ENCODE data around the gene FOLR2.
"Not testable (repeated sequence)": the region's sequence is repeated elsewhere in the genome, so short reads cannot be mapped to it uniquely, and the experiment has no call there.

The FOLR2 gene

DNA sequence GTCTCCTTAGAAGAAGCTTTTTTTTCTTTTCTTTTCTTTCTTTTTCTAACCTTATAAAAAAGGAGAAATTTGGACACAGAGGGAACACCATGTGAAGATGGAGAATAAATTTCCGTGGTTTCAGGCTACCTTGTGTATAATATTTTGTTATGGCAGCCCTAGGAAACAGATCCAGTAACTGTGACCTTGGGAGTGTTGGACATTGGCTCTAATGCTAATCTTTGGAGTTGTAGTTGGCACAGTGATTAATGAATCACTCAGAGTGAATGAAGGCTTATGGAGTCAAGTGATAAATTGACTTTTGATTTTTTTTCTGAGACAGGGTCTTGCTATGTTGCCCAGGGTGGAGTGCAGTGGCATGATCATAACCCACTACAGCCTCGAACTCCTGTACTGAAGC lies 42.9 kb downstream of the FOLR2 start:
- H3K9me3 ChIP-seq, result no peaks in the 10 kb centered on the region
- no peak for DNase-seq
- no peak overlapping the region for H3K27ac ChIP-seq
- intact Hi-C loops (cut with DNase I; ENCODE audit: low total_unique reads), result no loop called here
- peaks cover 0 to 18% of the 10 kb centered on the region in 2 donors for H3K27me3 ChIP-seq
- H3K4me1 ChIP-seq, result no peaks in the 10 kb centered on the region
- no peaks in the 10 kb centered on the region for H3K36me3 ChIP-seq
- no peak overlapping the region for H3K4me3 ChIP-seq
- TF ChIP-seq, protein P1, sequence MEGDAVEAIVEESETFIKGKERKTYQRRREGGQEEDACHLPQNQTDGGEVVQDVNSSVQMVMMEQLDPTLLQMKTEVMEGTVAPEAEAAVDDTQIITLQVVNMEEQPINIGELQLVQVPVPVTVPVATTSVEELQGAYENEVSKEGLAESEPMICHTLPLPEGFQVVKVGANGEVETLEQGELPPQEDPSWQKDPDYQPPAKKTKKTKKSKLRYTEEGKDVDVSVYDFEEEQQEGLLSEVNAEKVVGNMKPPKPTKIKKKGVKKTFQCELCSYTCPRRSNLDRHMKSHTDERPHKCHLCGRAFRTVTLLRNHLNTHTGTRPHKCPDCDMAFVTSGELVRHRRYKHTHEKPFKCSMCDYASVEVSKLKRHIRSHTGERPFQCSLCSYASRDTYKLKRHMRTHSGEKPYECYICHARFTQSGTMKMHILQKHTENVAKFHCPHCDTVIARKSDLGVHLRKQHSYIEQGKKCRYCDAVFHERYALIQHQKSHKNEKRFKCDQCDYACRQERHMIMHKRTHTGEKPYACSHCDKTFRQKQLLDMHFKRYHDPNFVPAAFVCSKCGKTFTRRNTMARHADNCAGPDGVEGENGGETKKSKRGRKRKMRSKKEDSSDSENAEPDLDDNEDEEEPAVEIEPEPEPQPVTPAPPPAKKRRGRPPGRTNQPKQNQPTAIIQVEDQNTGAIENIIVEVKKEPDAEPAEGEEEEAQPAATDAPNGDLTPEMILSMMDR (IDR thresholded peaks at IDR 0.05), result no peak

- H3K9me3 ChIP-seq, result no peaks in the 10 kb centered on the region
- no peak overlapping the region for H3K27ac ChIP-seq
- intact Hi-C loops (cut with DNase I; ENCODE audit: low total_unique reads), result no loop called here
- no peaks in the 10 kb centered on the region for H3K36me3 ChIP-seq
- peaks cover 0 to 20% of the 10 kb centered on the region in 2 donors for H3K27me3 ChIP-seq
- DNase-seq, result no peak
- TF ChIP-seq, protein P1 (IDR thresholded peaks at IDR 0.05), result no peak
- no peaks in the 10 kb centered on the region for H3K4me1 ChIP-seq
- no peak overlapping the region for H3K4me3 ChIP-seq
Observed at GRCh38 chr11:72260574-72260973, 44.0 kb downstream of the FOLR2 start.

DNA sequence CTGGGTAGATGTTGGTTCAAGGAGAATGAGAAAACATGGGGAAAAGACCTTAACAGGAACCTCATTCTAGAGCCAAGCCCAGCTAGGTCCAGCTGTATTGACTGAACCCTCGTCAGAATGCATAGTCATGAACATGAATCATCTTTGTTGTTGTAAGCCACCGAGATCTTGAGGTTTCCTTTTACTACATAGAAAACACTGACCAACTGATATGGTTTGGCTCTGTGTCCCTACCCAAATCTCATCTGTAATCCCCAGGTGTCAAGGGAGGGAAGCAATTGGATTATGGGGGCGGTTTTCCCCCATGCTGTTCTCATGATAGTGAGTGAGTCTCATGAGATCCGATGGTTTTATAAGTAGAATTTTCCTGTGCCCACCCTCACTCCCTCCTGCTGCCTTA lies 46.8 kb downstream of the FOLR2 start:
- Histone ChIP-seq H3K27me3 (peaks cover 0 to 20% of the 10 kb centered on the region in 2 donors), H3K36me3 (no peaks in the 10 kb centered on the region), H3K4me3 (no peak overlapping the region), H3K4me1 (peaks cover 0 to 8% (median 0%) of the 10 kb centered on the region in 4 donors), H3K9me3 (no peaks in the 10 kb centered on the region), H3K27ac (no peak overlapping the region)
- no peak for DNase-seq
- TF ChIP-seq, protein P1 (IDR thresholded peaks at IDR 0.05), result no peak
- intact Hi-C loops (cut with DNase I; ENCODE audit: low total_unique reads), result no loop called here

GRCh38 chr11:72265951-72266350 lies 49.4 kb downstream of the FOLR2 start:
- H3K27me3 ChIP-seq, result peaks cover 0 to 32% of the 10 kb centered on the region in 2 donors
- H3K36me3 ChIP-seq, result no peaks in the 10 kb centered on the region
- intact Hi-C loops (cut with DNase I; ENCODE audit: low total_unique reads), result no loop called here
- peaks cover 0 to 8% (median 0%) of the 10 kb centered on the region in 4 donors for H3K4me1 ChIP-seq
- no peak overlapping the region for H3K4me3 ChIP-seq
- no peak overlapping the region for H3K27ac ChIP-seq
- TF ChIP-seq, protein P1 (IDR thresholded peaks at IDR 0.05), result no peak
- no peaks in the 10 kb centered on the region for H3K9me3 ChIP-seq
- DNase-seq, result no peak

- intact Hi-C loops (cut with DNase I; ENCODE audit: low total_unique reads); DNase-seq: not testable (repeated sequence)
Observed at GRCh38 chr11:72266960-72267359, 50.4 kb downstream of the FOLR2 start.

DNA sequence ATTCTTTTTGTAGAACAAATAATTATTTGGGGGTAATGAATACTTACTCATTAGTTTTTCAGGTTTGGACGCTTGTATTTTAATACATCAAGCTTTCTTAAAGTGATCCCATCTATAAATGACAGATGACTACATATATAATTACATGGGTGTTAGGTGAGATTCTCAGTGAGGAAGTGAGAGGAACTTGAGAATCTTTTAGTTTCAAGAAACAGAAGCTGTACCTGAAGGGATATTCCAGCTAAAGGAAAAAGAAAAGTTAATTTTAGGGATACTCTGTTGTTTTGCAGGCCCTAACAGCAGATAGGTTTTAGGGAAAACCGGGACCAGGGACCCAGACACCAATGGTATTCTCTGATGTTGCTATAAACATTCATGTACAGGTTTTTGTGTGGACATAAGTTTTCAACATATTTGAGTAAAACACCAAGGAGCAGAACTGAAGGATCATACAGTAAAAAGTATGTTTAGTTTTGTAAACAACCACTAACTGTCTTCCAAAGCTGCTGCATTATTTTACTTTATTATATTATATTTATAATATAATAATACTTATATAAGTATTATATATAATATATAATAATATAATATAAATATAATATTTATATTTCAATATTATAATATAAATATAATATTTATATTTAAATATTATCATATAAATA lies 51.5 kb downstream of the FOLR2 start:
- DNase-seq, result no peak
- no peaks in the 10 kb centered on the region for H3K36me3 ChIP-seq
- H3K4me3 ChIP-seq, result no peak overlapping the region
- peaks cover 0 to 8% (median 0%) of the 10 kb centered on the region in 4 donors for H3K4me1 ChIP-seq
- H3K9me3 ChIP-seq, result no peaks in the 10 kb centered on the region
- H3K27ac ChIP-seq, result no peak overlapping the region
- H3K27me3 ChIP-seq, result peaks cover 0 to 20% of the 10 kb centered on the region in 2 donors
- TF ChIP-seq, protein P1 (IDR thresholded peaks at IDR 0.05), result no peak
- intact Hi-C loops (cut with DNase I; ENCODE audit: low total_unique reads), result no loop called here

More at GRCh38 chr11:72266960-72267359, 50.4 kb downstream of the FOLR2 start:
- peaks cover 0 to 26% of the 10 kb centered on the region in 2 donors for H3K27me3 ChIP-seq
- not testable (repeated sequence) for H3K4me1 ChIP-seq, H3K27ac ChIP-seq, H3K4me3 ChIP-seq, H3K9me3 ChIP-seq, H3K36me3 ChIP-seq
